Measurements from ENCODE around the gene DHH.

DNA sequence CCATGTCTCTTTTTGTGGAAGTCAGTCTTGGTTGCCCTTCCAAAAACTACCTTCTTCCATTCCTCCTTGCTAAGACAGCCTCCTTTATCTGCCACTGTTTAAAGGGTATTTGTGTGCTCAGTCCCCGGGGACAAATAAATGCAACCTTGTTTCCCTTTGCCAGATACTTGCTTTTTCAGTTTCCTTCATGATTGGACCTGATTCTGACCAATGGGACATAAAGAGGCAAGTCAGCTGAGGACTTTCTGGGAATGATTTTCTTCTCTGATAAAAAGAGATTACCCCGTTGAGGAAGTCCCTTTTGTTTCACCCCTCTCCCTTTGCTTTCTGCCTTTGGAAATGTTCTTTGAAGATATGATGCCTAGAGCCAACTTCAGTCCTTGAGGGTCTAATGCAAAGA, 44.0 kb upstream of the DHH start:
- TF ChIP-seq SP1 (IDR thresholded peaks at IDR 0.05; ENCODE audit: low read depth, low read length), result no peak
- TF ChIP-seq, protein P1, sequence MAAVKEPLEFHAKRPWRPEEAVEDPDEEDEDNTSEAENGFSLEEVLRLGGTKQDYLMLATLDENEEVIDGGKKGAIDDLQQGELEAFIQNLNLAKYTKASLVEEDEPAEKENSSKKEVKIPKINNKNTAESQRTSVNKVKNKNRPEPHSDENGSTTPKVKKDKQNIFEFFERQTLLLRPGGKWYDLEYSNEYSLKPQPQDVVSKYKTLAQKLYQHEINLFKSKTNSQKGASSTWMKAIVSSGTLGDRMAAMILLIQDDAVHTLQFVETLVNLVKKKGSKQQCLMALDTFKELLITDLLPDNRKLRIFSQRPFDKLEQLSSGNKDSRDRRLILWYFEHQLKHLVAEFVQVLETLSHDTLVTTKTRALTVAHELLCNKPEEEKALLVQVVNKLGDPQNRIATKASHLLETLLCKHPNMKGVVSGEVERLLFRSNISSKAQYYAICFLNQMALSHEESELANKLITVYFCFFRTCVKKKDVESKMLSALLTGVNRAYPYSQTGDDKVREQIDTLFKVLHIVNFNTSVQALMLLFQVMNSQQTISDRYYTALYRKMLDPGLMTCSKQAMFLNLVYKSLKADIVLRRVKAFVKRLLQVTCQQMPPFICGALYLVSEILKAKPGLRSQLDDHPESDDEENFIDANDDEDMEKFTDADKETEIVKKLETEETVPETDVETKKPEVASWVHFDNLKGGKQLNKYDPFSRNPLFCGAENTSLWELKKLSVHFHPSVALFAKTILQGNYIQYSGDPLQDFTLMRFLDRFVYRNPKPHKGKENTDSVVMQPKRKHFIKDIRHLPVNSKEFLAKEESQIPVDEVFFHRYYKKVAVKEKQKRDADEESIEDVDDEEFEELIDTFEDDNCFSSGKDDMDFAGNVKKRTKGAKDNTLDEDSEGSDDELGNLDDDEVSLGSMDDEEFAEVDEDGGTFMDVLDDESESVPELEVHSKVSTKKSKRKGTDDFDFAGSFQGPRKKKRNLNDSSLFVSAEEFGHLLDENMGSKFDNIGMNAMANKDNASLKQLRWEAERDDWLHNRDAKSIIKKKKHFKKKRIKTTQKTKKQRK (IDR thresholded peaks at IDR 0.05; ENCODE audit: low read depth, low read length), result no peak
- TF ChIP-seq GABPA (IDR thresholded peaks at IDR 0.05; ENCODE audit: low read depth), result no peak
- TF ChIP-seq, protein P2, sequence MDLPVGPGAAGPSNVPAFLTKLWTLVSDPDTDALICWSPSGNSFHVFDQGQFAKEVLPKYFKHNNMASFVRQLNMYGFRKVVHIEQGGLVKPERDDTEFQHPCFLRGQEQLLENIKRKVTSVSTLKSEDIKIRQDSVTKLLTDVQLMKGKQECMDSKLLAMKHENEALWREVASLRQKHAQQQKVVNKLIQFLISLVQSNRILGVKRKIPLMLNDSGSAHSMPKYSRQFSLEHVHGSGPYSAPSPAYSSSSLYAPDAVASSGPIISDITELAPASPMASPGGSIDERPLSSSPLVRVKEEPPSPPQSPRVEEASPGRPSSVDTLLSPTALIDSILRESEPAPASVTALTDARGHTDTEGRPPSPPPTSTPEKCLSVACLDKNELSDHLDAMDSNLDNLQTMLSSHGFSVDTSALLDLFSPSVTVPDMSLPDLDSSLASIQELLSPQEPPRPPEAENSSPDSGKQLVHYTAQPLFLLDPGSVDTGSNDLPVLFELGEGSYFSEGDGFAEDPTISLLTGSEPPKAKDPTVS (IDR thresholded peaks at IDR 0.05; ENCODE audit: low read depth, low read length), result no peak
- TF ChIP-seq, protein P3, sequence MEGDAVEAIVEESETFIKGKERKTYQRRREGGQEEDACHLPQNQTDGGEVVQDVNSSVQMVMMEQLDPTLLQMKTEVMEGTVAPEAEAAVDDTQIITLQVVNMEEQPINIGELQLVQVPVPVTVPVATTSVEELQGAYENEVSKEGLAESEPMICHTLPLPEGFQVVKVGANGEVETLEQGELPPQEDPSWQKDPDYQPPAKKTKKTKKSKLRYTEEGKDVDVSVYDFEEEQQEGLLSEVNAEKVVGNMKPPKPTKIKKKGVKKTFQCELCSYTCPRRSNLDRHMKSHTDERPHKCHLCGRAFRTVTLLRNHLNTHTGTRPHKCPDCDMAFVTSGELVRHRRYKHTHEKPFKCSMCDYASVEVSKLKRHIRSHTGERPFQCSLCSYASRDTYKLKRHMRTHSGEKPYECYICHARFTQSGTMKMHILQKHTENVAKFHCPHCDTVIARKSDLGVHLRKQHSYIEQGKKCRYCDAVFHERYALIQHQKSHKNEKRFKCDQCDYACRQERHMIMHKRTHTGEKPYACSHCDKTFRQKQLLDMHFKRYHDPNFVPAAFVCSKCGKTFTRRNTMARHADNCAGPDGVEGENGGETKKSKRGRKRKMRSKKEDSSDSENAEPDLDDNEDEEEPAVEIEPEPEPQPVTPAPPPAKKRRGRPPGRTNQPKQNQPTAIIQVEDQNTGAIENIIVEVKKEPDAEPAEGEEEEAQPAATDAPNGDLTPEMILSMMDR (IDR thresholded peaks at IDR 0.05 in 2 of 3, conservative IDR thresholded peaks at IDR 0.05 in 1 of 3; ENCODE audit: control insufficient read depth in 2 of 3, extremely low read depth in 1 of 3, insufficient read depth in 1 of 3, low read depth in 3 of 3, low read length in 3 of 3), result no peak
